Midbrain (tissue), 1 donor: ENCODE data around the gene FAM240B.

ENCODE experiments used
- DNase-seq: peaks from one replicate; lab custom pipeline; 2025; lab: John Stamatoyannopoulos, UW

The FAM240B gene

GRCh38 chr9:38699337-38699736 is 20.6 kb downstream of the FAM240B start:
- DNase-seq = no peak

DNA sequence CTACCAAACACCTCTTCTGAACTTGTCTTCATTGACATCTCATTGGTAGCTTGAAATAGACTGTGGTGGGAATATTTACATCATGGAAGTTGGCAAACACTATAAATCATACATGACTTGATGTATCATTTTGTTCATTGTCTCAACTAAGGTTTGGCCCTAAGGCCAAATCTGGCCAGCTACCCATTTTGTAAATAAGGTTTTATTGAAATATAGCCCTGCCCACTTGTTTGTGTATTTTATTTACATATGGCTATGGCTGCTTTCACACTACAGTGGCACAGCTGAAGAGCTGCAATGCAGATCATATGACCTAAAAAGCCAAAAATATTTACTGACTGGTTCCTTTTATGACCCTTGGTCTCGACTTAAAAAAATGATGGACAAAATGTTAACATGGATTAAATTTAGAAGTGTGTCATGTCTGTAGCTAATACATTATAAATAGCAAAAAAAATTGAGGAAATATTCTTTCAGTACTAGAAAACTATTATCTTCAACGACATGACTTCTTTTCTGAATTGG is 22.1 kb downstream of the FAM240B start:
- no peak for DNase-seq

DNA sequence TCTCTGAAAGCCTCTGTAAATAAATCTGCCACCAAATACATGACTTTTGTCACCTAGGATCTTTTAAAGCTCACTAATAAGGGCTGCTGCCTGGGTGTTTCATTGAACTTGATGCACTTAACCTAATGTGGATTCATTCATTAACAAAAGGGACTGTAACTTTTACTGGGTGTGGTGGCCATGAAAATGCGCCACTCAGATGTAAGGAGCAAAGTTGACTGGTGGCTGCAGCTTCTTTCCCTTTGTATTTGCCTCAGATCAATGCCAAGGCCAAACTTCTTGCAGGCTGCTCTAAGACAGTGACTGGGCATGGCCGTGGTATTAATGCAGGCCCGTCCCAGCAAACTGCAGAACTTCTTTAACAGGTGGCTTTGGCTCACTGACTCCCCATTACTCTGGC is 22.9 kb downstream of the FAM240B start:
- no peak for DNase-seq

DNA sequence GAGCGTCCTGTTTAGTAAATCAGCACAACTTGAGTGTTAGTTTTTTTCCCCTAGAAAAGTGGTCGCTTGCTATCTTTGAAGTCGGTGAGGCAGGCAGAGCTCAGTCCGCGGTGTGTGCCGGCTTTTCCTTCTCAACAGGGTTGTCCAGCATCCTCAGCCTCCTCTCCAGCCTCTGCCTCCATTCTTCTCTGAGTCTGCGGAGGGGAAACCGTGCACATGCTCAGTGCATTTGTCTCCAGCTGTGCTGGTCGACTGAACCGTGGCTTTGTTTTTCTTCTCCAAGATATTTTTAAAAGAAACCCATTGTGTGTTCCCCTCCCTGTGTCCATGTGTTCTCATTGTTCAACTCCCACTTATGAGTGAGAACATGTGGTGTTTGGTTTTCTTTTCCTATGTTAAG is 25.3 kb downstream of the FAM240B start:
- peak; percentile 73 for DNase-seq

- DNase-seq = no peak
These were observed 27.2 kb downstream of the FAM240B start for GRCh38 chr9:38692707-38693106.

- DNase-seq = no peak
These were observed 29.4 kb downstream of the FAM240B start for GRCh38 chr9:38690574-38690973.

DNA sequence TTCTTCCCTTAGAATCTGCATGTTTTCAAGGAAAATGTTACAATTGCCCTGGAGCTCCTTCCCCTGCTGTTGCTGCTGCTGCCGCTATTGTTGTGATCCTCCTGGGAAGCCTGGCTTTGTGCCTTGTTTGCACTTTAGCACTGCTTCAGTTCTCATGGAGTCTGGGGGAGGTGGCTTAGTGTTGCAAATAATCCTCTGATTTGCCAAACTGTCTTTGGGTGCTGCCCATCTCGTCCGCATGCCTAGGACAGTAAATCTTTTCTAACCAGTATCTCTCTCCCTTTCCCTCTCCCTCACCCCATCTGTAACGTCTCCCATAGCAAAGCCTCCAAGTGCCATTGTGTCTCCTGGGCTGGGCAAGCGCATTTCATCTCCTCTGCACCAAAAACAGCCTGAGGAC is 30.3 kb downstream of the FAM240B start:
- DNase-seq = peak; percentile 52

DNA sequence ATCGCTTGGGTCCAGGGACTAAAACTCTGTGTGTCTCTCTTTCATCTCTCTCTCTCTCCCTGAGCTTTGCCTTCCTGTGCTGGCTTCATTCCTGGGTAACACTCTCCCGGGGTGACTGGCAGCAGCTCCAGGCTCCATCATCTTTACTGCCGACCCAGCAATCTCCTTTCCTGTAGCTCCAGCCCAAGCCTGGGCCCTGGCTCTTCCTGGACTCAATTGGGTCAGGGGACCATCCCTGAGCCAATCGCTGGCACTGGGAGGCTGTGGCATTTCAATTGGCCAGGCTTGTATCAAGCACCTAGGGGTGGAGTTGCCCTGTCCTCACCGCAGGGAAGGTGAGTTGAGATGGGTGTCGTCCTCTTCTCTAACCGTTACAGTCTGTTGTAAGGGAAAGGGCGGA is 31.9 kb downstream of the FAM240B start:
- DNase-seq = no peak

DNA sequence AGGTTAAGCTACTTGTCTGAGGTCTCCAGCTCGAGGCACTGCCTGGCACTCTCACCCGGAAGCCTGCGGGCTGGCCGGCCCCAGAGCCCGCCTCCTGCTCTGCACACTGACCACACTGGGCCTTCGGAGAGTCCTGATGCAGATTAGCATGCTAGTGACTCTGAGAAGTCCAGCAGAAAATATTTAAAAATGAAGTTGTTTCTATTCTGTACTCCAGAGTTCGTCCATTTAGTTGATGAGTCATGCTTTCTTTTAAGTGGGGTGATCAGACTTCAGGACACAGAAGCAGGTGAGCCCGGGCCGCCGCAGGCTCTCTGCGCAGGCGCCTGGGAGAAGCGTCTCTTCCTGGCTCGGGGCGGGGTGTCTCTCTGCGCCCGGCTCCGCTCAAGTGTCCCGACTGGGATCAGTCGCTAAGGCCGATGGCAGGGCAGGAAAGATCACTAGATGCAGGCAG is 32.5 kb downstream of the FAM240B start:
- peak; percentile 41 for DNase-seq

- DNase-seq = no peak
These were observed 33.0 kb downstream of the FAM240B start for GRCh38 chr9:38686933-38687332.

DNA sequence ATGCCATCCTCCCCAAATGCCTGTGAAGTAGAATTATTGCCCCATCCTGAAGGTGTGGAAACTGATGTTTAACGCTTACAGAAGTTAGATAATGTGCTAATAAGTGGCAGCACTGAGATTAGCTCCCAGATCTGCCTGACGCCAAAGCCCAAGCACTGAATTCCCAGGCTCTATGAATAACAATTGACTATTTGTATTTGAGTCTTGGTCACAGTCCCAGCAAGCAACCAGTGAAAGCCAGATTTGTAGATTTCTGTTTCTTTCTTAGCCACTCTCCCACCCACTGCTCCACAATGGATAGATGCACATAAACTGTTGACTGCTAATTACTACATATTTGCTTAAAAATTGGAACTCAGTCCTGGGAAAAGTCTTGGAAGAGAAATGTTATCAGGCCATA is 34.4 kb downstream of the FAM240B start:
- DNase-seq = peak; percentile 83

DNA sequence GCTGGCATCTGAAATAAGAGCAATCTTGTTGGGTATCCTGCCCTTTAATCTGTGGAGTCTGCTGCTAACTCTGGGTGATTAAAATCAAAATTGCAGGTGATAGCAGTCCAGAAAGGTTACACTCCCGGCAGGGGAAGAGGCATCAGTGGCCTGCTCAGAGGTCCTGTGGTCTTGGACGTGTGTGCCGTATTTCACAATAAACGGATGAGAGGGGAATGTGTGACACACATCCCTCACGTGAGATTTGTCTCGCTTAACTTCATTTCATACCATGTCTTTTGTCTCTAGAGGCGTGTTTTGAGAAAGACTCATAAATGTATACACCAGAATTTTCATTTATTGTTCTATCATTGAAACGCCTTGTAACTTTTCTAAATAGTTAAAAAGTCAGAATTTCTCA is 36.6 kb downstream of the FAM240B start:
- no peak for DNase-seq

DNA sequence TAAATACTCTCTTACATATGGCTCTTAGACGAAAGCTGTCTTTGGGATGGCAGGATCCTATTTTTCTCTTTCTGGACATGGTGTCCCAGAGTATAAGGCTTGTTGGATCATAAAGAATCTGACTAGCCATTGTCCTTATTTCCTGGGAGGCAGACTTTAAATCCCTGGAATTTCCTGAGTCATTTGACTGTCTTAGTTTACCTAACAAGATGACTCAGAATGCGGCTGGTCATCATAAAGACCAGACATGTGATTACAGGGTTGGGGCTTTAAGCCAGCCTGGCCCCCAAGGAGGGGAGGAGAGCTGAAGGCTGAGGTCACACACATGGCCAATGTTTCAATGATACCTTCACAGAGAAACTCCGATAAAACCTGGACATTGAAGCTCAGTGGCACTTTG is 37.2 kb downstream of the FAM240B start:
- no peak for DNase-seq

DNA sequence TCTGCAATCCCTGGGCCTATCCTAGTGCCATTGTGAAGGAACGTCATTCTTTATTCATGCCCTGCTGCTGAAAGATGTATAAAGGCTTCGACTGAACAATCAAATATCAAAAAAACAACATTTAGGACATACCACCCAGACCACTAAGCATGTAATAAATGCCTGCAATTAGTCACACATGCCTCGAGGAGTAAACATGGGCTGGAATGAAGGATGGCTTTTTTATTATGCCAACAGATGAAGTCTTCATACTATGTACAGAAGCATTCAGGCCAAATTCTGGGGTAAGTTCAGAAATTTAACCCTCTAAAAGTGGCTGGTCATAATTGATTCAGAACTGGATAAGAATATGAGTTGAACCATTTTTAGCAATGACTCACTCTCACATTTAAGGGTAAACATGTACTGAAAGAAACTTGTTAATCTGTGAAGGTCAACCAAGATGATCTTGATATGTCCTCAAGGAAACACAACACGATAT is 38.1 kb downstream of the FAM240B start:
- no peak for DNase-seq

- no peak for DNase-seq
These were observed 39.0 kb downstream of the FAM240B start for GRCh38 chr9:38680837-38681445.

DNA sequence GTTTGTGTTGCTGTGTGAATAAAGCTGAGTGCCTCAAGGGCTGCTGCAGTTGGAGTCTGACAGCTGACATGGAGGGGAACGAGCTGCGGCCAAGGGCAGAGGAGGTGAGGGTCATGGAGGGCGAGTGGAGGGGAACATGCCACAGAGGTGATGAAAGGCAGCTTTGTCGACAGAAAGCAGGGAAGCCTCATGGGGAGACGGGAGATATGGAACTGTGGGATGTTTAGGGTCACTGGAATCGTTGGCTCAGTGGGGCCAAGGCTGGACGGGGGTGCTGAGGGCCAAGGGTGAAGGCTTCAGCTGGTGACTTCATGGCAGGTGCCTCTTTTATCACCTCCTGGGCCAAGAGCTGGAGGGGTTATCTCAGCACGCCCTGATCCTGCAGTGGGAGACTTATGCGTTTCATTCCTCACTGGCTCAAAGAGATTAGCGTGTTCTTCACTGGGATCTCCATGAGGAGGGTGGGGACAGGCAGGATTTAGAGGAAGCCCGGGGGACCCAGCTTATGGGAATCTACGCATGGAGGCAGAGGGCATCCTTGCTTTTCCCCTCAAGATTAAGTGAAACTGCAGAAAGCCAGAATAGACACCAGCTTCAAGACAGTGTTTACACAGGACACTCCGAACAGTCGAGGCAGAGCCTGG is 42.2 kb downstream of the FAM240B start:
- no peak for DNase-seq

GRCh38 chr9:38675831-38676230 is 44.1 kb downstream of the FAM240B start:
- DNase-seq = no peak

GRCh38 chr9:38675211-38675610 is 44.7 kb downstream of the FAM240B start:
- DNase-seq = no peak

- DNase-seq = no peak
These were observed 46.3 kb downstream of the FAM240B start for GRCh38 chr9:38673399-38674193.

GRCh38 chr9:38671748-38672147 is 48.2 kb downstream of the FAM240B start:
- no peak for DNase-seq

DNA sequence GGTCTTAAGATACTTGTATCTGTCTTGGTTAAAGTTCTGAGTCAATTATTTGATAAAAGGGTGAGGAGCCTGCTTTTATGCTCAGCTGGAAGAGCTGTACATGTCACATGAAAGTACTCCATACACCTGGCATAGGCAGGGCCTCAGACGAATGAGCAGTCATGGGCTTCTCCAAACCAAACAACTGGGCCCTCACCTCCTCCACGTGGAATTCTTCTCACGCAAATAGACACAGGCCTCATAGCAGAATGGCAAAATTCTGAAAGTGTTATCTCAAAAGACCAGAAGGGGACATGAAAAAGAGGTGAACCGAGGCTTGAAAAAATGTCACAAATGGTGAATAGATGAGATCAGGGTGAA is 48.6 kb downstream of the FAM240B start:
- DNase-seq = no peak

DNA sequence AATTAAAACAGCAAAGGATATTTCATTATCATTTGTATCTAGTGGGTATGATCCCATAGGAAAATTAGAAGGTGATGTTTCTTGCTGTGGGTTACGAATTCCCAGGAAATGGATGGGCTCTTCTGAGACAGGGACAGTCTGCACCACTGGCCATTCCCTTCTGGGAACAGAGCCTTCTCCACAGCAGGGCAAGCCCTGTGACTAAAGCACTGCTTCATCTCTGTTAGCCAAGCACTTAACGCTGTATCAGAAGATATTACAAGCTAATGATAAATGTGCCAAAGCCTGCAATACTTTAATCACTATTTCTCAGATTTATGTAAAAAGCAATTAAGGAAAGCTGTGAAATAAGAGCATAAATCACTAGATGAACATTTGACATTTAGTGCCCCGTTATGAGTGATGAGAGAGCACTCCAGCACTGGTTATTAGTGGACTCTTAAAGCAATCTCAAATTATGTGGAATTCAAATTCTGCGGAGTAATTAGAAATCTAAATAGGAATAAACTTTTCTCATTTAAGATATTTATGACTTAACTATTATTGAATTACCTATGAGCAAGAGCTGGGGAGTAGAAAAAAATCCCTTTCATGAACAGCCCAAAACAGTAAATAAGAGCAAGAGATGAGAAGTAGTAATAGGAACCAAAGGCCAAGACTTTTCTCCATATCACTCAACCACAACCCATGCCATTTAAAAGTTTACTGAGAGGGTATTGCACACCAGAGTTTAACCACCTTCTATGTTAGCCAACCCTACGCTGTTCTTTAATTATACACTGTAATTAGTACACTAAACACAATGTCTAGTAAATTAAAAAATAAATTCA is 49.2 kb downstream of the FAM240B start:
- DNase-seq = no peak
